Large intestine (tissue), 3 donors: ENCODE data around the gene CDH23. TPM values are rescaled to one million over a fixed set of nuclear protein-coding genes. Genes with fewer than 3 reads are reported as not detected.

Experiments used
- DNase-seq, 2 donors: peaks; one replicate each; pipeline versions ENCODE4 v3.0.0 to v3.0.0-alpha.2; 2013
- H3K27ac ChIP-seq: one replicate; pipeline ENCODE4 v1.5.1; 2013; ENCODE audit warnings: low read length
- H3K27me3 ChIP-seq: 2 replicates; pipeline ENCODE4 v1.6.1; 2013; ENCODE audit warnings: low read length; ENCODE audit not compliant: control insufficient read depth, insufficient read depth
- H3K36me3 ChIP-seq: 2 replicates; pipeline ENCODE4 v1.6.1; 2013; ENCODE audit warnings: low read length; ENCODE audit not compliant: control insufficient read depth, insufficient read depth
- H3K4me1 ChIP-seq: one replicate; pipeline ENCODE4 v1.6.1; 2013; ENCODE audit warnings: low read length; ENCODE audit not compliant: control insufficient read depth, insufficient read depth
- H3K4me3 ChIP-seq: one replicate; pipeline ENCODE4 v1.5.1; 2013; ENCODE audit warnings: low read length
- H3K9me3 ChIP-seq: one replicate; pipeline ENCODE4 v1.6.1; 2013; ENCODE audit warnings: mild to moderate bottlenecking, low read depth, low read length, moderate library complexity; ENCODE audit not compliant: control insufficient read depth
- WGBS: methylation state at CpG from one replicate; pipeline ENCODE4 v1.1.5; 2013; ENCODE audit warnings: low lambda C conversion rate; ENCODE audit not compliant: insufficient coverage; 5-methylcytosine and 5-hydroxymethylcytosine counted together
- polyA plus RNA-seq: library from polyadenylated mRNA; unstranded; fragments of 120-200 nt; gene quantifications from one replicate; pipeline ENCODE4 v1.2.1, GENCODE V29; 2013

The CDH23 gene
- polyA plus RNA-seq, 1 donor: 1.7 TPM

DNA sequence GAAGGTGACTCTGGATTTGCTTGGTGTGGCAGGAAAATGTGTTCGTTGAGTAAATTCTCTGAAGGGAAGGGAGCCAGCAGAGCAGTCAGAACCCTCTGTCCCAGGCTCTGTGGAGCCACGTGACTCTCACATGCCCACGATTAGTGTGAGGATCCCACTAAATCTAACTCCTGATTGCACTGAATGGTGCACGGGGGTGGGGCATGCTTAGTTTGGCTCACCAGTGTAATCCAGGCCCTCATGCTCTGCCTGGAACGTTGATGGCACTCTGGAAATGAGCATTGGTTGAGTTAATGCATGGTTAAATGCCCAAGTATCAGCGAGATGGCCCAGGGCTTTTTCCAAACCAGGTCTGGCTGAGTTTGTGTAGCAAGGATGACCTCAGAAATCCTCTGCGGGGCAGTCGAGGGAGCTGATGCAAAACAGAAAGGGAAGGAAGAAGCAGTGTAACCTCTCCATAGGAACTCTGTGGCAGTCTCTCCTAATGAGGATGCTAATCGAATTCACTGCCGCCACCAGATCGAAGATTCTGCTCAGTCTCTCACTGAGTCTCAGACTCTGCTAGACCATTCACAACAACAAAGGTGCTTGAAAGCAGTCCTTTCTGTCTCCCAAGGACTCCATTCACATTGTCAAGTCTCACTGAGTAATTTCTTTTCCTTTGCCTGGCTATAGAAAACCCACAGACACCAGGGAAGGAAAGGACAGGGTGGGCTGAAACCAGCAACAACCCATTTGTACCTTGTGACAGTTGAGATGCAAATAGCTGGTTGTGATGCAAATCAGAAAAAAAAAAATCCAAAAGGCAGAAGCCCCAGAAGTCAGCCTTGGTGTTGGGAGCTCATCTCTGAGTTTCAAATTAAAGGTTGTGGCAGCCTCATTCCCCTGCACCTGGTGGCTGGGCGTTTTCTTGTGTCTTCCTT is 224.8 kb downstream of the CDH23 start:
- H3K27ac ChIP-seq: peak overlapping the region; percentile 87
- no peak for DNase-seq

DNA sequence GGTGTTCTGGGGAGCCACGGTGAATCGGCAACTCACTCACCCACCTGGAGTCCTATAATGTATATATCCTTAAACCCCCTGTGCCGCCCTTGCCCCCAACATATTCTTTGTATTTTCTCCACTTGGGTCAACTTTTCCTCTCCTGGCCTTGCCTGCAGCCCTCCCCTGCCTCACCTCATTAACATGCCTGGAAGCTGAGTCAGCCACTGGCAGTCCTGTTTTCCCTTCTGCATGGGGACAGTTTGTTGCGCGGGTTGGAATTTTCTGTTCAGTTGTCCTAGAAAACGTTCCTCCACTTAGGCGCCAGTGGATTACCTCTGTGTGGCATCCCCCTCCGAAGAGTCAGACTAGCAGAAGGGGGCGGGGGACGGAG is 225.4 kb downstream of the CDH23 start:
- DNase-seq: peak in 1 of 2 donors; percentile 67
- H3K27me3 ChIP-seq: no peaks in the 10 kb centered on the region
- H3K9me3 ChIP-seq: no peaks in the 10 kb centered on the region
- H3K27ac ChIP-seq: peak overlapping the region; percentile 87
- H3K4me3 ChIP-seq: no peak overlapping the region
- H3K36me3 ChIP-seq: no peaks in the 10 kb centered on the region
- WGBS: 20% methylated on average over 1 of the region's 10 CpGs
- H3K4me1 ChIP-seq: peaks cover 30% of the 10 kb centered on the region

More for the DNA sequence above, 224.8 kb downstream of the CDH23 start:
- Histone ChIP-seq H3K36me3 (no peaks in the 10 kb centered on the region), H3K27me3 (no peaks in the 10 kb centered on the region), H3K4me1 (peaks cover 30% of the 10 kb centered on the region), H3K9me3 (no peaks in the 10 kb centered on the region), H3K4me3 (no peak overlapping the region)
- WGBS: 70% methylated on average over 2 of the region's 12 CpGs

DNA sequence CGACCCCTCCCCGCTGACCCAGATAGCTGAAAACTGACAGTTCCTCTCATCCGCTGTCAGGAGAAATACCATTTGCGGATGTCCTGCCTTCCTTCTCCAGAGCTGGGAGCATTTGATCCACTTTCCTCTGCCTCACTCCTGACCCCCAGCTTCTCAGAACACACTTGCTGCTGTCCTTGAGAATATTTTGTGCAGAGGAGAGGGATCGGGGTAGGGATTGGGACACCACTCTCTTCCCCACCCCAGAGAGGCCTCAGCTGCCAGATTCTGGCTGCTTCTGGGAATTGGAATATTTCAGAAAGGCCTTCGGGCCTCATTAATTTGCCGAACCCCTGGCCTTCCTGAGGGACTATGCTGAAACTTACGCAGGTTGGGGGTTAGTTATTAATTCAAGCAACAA is 225.9 kb downstream of the CDH23 start:
- Histone ChIP-seq H3K9me3 (no peaks in the 10 kb centered on the region), H3K4me1 (peaks cover 30% of the 10 kb centered on the region), H3K4me3 (no peak overlapping the region), H3K36me3 (no peaks in the 10 kb centered on the region), H3K27ac (peak overlapping the region; percentile 87), H3K27me3 (no peaks in the 10 kb centered on the region)
- DNase-seq: no peak
- no CpG with 5 or more reads among the region's 8 CpGs for WGBS

DNA sequence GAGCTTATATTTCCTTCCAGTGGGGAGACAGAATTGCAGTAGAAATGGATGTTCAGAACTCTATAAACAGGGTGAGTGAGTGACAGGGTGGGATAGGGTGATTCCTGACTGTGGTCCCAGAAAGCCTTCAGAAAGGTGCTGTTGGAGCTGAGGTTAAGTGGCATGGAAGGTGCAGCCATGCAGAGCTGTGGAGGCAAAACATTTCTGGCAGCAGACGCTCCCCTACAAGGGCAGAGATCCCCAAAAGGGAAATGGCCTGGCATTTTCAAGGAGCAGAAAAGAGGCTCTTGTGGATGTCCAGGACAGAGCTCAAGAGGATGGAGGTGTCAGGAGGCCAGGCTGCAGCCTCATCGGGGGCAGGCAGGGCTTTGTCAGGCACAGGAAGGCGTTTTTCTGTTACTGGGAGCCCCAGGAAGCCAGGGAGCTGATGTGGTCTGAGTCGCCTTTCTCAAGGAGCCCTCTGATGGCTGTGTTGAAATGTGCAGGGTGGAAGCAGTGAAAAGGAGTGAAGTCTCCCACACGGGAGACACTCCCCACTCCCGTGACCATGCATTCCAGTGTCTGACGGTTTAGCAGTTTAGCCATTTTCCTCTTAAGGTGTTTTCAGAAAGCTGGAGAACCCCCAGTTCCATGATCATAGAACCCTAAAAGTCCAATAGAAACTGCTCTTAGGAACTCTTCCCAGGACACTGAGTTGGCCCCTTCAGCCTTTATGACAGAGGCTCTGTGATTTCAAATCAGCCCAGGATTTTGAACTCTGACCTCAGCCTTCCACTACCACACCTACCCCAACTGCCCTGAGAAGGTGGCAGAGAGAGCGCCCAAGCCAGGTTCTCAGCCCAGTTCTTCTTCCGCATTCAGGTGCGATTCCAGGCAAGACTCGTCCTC is 226.6 kb downstream of the CDH23 start:
- Histone ChIP-seq H3K4me1 (peaks cover 30% of the 10 kb centered on the region), H3K27ac (peak overlapping the region; percentile 87), H3K9me3 (no peaks in the 10 kb centered on the region), H3K4me3 (no peak overlapping the region), H3K36me3 (no peaks in the 10 kb centered on the region), H3K27me3 (no peaks in the 10 kb centered on the region)
- DNase-seq: peak; percentile 72 to 84
- no CpG with 5 or more reads among the region's 11 CpGs for WGBS

DNA sequence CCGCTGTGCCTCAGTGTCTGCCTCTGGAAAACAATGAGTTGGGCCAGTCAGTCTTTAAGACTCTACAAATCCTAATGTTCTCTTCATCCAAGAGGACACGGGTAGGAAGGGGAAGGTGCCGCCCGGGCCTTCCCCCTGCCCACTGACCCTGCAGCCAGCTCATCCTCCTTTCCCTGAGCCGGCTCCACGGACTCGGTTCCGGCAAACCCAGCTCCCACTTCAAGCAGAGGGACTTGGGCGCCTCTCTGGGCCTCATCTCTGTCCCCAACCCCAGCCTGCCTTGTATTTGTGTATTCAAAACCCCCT is 227.2 kb downstream of the CDH23 start:
- peak overlapping the region; percentile 87 for H3K27ac ChIP-seq
- DNase-seq: no peak
- no peaks in the 10 kb centered on the region for H3K36me3 ChIP-seq
- H3K4me1 ChIP-seq: peaks cover 30% of the 10 kb centered on the region
- no peak overlapping the region for H3K4me3 ChIP-seq
- H3K9me3 ChIP-seq: no peaks in the 10 kb centered on the region
- no peaks in the 10 kb centered on the region for H3K27me3 ChIP-seq
- no CpG with 5 or more reads among the region's 9 CpGs for WGBS

DNA sequence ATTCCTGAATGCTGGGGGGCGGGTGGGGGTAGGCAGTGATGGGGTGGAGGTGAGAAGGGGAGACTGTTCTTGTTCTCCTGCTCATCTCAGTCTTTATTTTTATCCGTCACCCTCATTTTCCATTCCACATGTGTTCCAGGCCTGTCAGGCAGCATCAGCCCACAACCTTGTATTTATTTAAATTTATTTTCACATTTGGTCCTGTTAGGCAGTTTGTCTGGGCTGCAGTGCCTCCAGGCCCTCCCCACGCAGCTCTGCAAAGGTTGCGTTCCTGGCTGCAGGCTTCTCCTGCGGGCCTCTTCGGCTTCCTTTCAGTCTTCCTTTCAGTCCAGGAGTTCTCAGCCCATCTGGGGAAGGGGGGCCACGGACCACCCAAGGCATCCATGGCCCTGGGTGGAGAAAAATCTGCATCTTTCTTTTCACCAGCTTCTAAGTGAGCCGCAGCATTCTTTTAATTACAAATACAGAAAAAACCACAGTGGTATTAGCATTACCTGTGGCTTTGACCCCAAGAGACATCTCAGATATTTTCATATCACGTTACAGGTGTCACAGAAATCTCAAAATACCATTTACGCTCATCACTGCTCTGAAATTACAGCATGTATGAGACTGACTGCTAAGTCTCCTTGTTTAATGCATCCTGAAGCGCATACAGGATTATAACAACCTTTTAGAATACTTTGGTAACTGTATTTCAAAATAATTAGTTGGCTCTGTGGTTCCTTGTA is 228.9 kb downstream of the CDH23 start:
- no peaks in the 10 kb centered on the region for H3K27me3 ChIP-seq
- no peaks in the 10 kb centered on the region for H3K9me3 ChIP-seq
- WGBS: 93% methylated on average over 2 of the region's 11 CpGs
- DNase-seq: no peak
- H3K36me3 ChIP-seq: no peaks in the 10 kb centered on the region
- H3K4me3 ChIP-seq: no peak overlapping the region
- peaks cover 30% of the 10 kb centered on the region for H3K4me1 ChIP-seq
- H3K27ac ChIP-seq: no peak overlapping the region

DNA sequence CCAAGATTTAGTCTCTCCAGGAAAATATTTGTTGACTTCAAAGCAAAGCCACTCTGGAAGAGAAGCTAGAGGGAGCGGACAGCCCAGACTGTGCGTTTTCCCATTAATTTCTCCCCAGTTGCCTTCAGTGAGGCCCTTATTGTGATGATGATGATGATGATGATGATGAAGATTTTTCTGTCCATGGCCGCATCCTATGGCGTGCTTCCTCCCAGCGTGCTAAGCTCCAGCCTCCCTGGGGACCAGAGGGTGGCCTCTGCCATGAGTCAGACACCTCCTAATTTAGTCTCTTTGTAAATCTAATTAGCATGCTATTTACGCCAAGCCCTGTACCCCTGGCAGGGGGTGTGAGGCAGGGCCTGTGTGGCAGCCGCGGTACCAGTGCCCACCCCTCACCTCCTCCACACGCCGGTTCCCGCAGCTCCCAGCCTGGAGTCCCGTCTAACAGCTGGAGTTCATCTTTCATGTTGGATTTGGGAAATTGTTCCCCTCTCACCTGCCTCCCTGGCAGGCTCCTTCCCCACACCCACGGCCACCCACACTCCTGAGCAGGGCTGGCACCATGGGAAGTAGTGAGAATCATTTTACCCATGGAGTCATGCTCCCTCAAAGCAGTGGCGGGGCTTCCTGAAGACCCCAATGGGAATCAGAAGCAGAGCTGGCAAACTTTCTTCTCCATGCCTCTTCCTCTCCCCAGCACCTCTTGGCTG is 230.7 kb downstream of the CDH23 start:
- WGBS: no CpG with 5 or more reads among the region's 14 CpGs
- H3K9me3 ChIP-seq: no peaks in the 10 kb centered on the region
- H3K4me3 ChIP-seq: no peak overlapping the region
- H3K36me3 ChIP-seq: no peaks in the 10 kb centered on the region
- H3K27ac ChIP-seq: no peak overlapping the region
- no peak for DNase-seq
- peaks cover 27% of the 10 kb centered on the region for H3K4me1 ChIP-seq
- no peaks in the 10 kb centered on the region for H3K27me3 ChIP-seq

DNA sequence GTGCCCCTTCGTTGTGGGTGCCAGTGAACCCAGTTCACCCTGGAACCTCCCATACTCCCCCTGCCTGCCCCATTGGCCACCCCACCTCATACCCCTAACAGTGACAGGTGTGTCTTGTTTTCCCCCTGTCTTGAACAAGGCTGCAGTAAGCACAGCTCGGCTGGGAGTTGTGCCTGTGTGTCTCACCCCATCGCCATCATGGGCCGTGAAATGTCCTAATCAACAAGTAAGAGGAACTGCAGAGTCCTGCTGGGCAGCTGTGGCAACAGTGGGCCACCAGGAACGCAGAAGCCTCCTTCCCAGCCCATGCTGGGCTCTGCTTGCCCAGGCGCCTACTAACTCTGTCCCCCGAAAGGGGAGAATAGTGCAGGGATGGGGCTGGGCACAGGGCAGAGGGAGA is 231.2 kb downstream of the CDH23 start:
- DNase-seq: no peak
- H3K4me1 ChIP-seq: peaks cover 27% of the 10 kb centered on the region
- no peaks in the 10 kb centered on the region for H3K27me3 ChIP-seq
- no peak overlapping the region for H3K27ac ChIP-seq
- WGBS: no CpG with 5 or more reads among the region's 7 CpGs
- no peak overlapping the region for H3K4me3 ChIP-seq
- H3K9me3 ChIP-seq: no peaks in the 10 kb centered on the region
- no peaks in the 10 kb centered on the region for H3K36me3 ChIP-seq

DNA sequence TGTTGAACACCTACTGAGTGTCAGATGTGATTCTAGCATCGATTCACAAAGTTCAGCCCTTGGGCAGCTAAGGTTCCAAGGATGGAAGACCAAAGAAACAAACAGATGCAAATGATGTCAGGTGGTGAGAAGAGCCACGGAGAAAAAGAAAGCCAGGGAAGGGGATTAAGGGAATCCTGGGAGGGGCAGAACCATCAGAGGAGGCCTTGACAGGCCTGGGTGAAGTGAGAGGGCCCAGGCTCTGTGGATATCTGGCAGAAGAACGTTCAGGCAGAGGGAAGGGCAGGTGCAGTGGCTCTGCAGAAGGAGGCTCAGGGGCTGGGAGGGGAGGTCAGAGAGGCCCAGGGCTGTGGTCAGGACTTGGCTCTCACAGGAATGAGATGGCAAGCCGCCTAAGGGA is 232.4 kb downstream of the CDH23 start:
- H3K27ac ChIP-seq: no peak overlapping the region
- H3K36me3 ChIP-seq: no peaks in the 10 kb centered on the region
- peaks cover 27% of the 10 kb centered on the region for H3K4me1 ChIP-seq
- H3K9me3 ChIP-seq: no peaks in the 10 kb centered on the region
- no peak overlapping the region for H3K4me3 ChIP-seq
- no peak for DNase-seq
- whole genome bisulfite sequencing: no CpG with 5 or more reads among the region's 4 CpGs
- no peaks in the 10 kb centered on the region for H3K27me3 ChIP-seq

DNA sequence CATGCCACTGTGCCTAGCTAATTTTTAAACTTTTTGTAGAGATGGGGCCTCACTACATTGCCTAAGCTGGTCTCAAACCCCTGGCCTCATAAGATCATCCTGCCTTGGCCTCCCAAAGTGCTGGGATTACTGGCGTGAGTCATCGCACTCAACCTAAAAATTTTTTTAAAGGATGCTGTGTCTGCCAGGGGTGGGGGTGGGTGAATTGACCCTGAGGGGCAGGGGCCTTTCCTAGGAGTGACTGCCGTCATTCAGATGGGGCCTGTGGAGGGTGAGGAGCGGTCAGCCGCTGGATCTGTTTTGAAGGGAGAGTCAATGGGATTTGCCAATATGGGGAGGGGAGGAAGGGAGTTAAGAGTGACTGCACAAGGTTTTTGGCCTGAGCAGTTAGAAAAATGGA is 233.4 kb downstream of the CDH23 start:
- peaks cover 37% of the 10 kb centered on the region for H3K4me1 ChIP-seq
- H3K9me3 ChIP-seq: no peaks in the 10 kb centered on the region
- DNase-seq: no peak
- no peaks in the 10 kb centered on the region for H3K27me3 ChIP-seq
- WGBS: no CpG with 5 or more reads among the region's 5 CpGs
- H3K27ac ChIP-seq: no peak overlapping the region
- no peaks in the 10 kb centered on the region for H3K36me3 ChIP-seq
- no peak overlapping the region for H3K4me3 ChIP-seq
